HL-60 (cell line): Measurements from ENCODE around the gene TMEM151A.

Experiments used
- DNase-seq, 2 experiments: peaks; one replicate each; pipeline ENCODE4 v3.0.0-alpha.2; 2010 to 2020; ENCODE audit warnings: low read depth in 1 of 2, low spot score in 1 of 2
- H3K27ac ChIP-seq: fragments of 250-450 bp; sonication (Bioruptor Pico); replicated peaks from 2 replicates; pipeline ENCODE4 v1.5.1; 2020; ENCODE audit warnings: mild to moderate bottlenecking, moderate library complexity
- H3K27me3 ChIP-seq: fragments of 250-450 bp; sonication (Bioruptor Pico); 2 replicates; pipeline ENCODE4 v1.5.1; 2021; ENCODE audit warnings: mild to moderate bottlenecking, moderate library complexity; ENCODE audit not compliant: insufficient read depth, poor library complexity, severe bottlenecking
- H3K4me3 ChIP-seq: replicated peaks from 2 replicates; pipeline ENCODE4 v1.5.1; 2011; ENCODE audit warnings: mild to moderate bottlenecking, control low read depth, low read length; ENCODE audit not compliant: insufficient read depth
- GABPA ChIP-seq: IDR thresholded peaks from 2 replicates; pipeline ENCODE4 v1.6.1; 2012; ENCODE audit warnings: low read depth
- POLR2AphosphoS5 ChIP-seq: IDR thresholded peaks from 2 replicates; pipeline ENCODE4 v1.6.1; 2012; ENCODE audit warnings: low read depth
- SPI1 ChIP-seq: IDR thresholded peaks from 2 replicates; pipeline ENCODE4 v1.6.1; 2012; ENCODE audit warnings: low read depth, mild to moderate bottlenecking, borderline replicate concordance
- TF ChIP-seq, protein P1 (sequence below): IDR thresholded peaks from 2 replicates; pipeline ENCODE4 v1.6.1; 2012; ENCODE audit warnings: low read depth; ENCODE audit not compliant: insufficient replicate concordance
- TF ChIP-seq, protein P2 (sequence below): IDR thresholded peaks from one replicate; pipeline ENCODE4 v1.5.1; 2011; ENCODE audit warnings: low read length, control low read depth, inconsistent platforms; ENCODE audit not compliant: insufficient read depth

TMEM151A gene

DNA sequence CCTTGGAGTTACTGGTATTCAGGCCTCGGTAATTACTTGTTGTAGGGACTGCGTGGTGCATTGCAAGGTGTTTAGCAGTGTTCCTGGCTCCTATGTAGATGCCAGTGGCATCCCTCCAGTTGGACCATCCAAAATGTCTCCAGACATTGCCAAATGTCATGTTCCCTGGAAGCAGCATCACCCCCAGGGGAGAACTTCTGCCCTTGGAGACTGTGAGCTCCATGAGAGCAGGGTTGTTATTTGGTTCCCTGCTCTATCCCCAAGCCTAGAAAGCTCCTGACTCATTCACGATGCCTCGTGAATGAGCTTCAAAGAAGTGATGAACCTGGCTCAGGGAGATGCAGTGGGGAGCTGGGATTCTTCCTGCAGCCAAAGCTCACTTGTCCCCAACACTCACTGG, 29.9 kb downstream of the TMEM151A start:
- H3K27ac ChIP-seq = no peak overlapping the region
- no peaks in the 10 kb centered on the region for H3K27me3 ChIP-seq
- no peak for DNase-seq
- H3K4me3 ChIP-seq = no peak overlapping the region
- TF ChIP-seq POLR2AphosphoS5 = no peak
- no peak for TF ChIP-seq GABPA
- TF ChIP-seq, protein P1, sequence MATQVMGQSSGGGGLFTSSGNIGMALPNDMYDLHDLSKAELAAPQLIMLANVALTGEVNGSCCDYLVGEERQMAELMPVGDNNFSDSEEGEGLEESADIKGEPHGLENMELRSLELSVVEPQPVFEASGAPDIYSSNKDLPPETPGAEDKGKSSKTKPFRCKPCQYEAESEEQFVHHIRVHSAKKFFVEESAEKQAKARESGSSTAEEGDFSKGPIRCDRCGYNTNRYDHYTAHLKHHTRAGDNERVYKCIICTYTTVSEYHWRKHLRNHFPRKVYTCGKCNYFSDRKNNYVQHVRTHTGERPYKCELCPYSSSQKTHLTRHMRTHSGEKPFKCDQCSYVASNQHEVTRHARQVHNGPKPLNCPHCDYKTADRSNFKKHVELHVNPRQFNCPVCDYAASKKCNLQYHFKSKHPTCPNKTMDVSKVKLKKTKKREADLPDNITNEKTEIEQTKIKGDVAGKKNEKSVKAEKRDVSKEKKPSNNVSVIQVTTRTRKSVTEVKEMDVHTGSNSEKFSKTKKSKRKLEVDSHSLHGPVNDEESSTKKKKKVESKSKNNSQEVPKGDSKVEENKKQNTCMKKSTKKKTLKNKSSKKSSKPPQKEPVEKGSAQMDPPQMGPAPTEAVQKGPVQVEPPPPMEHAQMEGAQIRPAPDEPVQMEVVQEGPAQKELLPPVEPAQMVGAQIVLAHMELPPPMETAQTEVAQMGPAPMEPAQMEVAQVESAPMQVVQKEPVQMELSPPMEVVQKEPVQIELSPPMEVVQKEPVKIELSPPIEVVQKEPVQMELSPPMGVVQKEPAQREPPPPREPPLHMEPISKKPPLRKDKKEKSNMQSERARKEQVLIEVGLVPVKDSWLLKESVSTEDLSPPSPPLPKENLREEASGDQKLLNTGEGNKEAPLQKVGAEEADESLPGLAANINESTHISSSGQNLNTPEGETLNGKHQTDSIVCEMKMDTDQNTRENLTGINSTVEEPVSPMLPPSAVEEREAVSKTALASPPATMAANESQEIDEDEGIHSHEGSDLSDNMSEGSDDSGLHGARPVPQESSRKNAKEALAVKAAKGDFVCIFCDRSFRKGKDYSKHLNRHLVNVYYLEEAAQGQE = no peak
- no peak for TF ChIP-seq SPI1
- TF ChIP-seq, protein P2, sequence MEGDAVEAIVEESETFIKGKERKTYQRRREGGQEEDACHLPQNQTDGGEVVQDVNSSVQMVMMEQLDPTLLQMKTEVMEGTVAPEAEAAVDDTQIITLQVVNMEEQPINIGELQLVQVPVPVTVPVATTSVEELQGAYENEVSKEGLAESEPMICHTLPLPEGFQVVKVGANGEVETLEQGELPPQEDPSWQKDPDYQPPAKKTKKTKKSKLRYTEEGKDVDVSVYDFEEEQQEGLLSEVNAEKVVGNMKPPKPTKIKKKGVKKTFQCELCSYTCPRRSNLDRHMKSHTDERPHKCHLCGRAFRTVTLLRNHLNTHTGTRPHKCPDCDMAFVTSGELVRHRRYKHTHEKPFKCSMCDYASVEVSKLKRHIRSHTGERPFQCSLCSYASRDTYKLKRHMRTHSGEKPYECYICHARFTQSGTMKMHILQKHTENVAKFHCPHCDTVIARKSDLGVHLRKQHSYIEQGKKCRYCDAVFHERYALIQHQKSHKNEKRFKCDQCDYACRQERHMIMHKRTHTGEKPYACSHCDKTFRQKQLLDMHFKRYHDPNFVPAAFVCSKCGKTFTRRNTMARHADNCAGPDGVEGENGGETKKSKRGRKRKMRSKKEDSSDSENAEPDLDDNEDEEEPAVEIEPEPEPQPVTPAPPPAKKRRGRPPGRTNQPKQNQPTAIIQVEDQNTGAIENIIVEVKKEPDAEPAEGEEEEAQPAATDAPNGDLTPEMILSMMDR = no peak

DNA sequence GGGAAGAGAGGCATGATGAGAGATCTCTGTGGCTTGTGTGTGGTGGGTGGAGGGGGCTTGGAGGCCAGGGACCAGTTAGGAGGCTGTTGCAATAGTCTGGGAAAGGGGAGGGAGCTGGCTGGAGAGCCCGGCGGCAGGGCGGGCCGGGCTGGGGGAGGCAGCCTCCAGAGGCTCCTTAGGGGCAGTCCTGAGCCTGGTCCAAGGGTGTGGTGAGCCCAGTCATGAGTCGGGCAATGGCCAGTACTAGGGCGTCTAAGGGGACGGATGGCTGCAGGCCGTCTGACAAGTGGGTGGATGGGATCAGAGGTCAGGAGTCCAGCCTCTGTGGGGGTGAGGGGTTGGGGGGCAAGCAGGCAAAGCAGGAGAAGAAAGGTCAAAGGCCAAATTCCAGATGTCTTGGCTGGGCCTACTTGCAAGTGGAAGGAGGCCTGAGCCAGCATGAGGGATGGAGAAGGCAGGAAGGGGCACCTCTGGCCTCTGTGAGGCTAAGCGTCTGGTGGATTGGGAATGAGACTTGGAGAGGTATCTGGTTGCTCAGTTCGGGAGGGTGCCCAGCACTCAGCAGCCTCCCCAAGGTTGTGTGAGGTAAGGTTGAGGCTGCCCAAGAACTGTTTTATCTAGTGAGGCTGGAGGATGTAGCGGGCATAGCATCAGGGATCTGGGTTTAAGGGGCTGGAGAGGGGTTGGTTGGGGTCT, 31.2 kb downstream of the TMEM151A start:
- no peaks in the 10 kb centered on the region for H3K27me3 ChIP-seq
- TF ChIP-seq POLR2AphosphoS5 = no peak
- TF ChIP-seq GABPA = no peak
- TF ChIP-seq, protein P1 = no peak
- TF ChIP-seq SPI1 = no peak
- TF ChIP-seq, protein P2 = no peak
- no peak for DNase-seq
- no peak overlapping the region for H3K4me3 ChIP-seq
- no peak overlapping the region for H3K27ac ChIP-seq

DNA sequence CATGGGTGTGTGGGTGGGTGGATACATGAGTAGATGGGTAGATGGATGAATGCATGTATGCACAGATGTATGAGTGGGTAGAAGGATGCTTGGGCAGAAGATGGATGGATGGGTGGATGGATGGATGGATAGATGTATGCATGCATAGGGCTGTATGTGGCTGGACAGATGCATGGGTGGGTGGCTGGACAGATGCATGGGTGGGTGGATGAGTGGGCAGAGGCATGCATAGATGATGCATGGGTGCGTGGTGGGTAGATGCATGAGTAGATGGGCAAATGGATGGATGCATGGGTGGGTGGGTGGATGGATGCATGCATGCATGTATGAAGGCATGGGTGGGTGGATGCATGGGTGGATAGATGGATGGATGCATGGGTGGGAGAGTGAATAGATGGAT, 32.0 kb downstream of the TMEM151A start:
- Histone ChIP-seq H3K4me3 (no peak overlapping the region), H3K27ac (no peak overlapping the region), H3K27me3 (no peaks in the 10 kb centered on the region)
- no peak for DNase-seq
- TF ChIP-seq, protein P1 = no peak
- TF ChIP-seq GABPA (no peak), POLR2AphosphoS5 (no peak), SPI1 (no peak)
- TF ChIP-seq, protein P2 = no peak
